PC-3 (cell line): ENCODE data around the gene NTM. TPM values are rescaled to one million over a fixed set of nuclear protein-coding genes. Genes with fewer than 3 reads are reported as not detected.
"Not testable (repeated sequence)": the region's sequence is repeated elsewhere in the genome, so short reads cannot be mapped to it uniquely, and the experiment has no call there.

Experiments
- ATAC-seq: fragments of 200-7000 bp; cut with Tn5 transposase; 2 replicates; pipeline ENCODE4 v1.9.1; 2020; ENCODE audit warnings: mild to moderate bottlenecking, moderate library complexity
- BruUV-seq: library from RNA; stranded (reverse); fragments of 400-500 nt; replicated peaks from 2 replicates; lab custom pipeline; 2021; lab: Mats Ljungman, UMichigan
- CTCF ChIA-PET: fragments of 300-600 bp; sonication (Branson Sonifier 250); formaldehyde crosslinking; loops from one replicate; lab custom pipeline; 2022; ENCODE audit warnings: antibody characterized with exemption; lab: Charles Lee
- POLR2A ChIA-PET: fragments of 300-600 bp; sonication (Branson Sonifier 250); formaldehyde crosslinking; loops from one replicate; lab custom pipeline; 2022; ENCODE audit warnings: antibody characterized with exemption; ENCODE audit not compliant: unreplicated experiment; lab: Charles Lee
- DNase-seq: peaks from one replicate; pipeline ENCODE4 v3.0.0-alpha.2; 2015
- H2AFZ ChIP-seq: fragments of 300-600 bp; sonication (generic); 2 replicates; pipeline ENCODE4 v1.6.0; 2016; ENCODE audit warnings: antibody characterized with exemption, low read length
- H3F3A ChIP-seq: fragments of 300-600 bp; sonication (generic); one replicate; pipeline ENCODE4 v1.6.0; 2017; ENCODE audit warnings: antibody characterized with exemption, low read length, control low read depth, mild to moderate bottlenecking; ENCODE audit not compliant: unreplicated experiment
- H3K27ac ChIP-seq: fragments of 300-600 bp; sonication (generic); 2 replicates; pipeline ENCODE4 v1.5.1; 2016; ENCODE audit warnings: mild to moderate bottlenecking, low read length
- H3K27me3 ChIP-seq: fragments of 300-600 bp; sonication (generic); 2 replicates; pipeline ENCODE4 v1.6.1; 2016; ENCODE audit warnings: low read length, mixed read lengths
- H3K36me3 ChIP-seq: fragments of 300-600 bp; sonication (generic); 2 replicates; pipeline ENCODE4 v1.6.1; 2016; ENCODE audit warnings: low read depth, mixed run types, low read length, mixed read lengths
- H3K4me1 ChIP-seq: fragments of 300-600 bp; sonication (generic); 2 replicates; pipeline ENCODE4 v1.5.1; 2016; ENCODE audit warnings: low read length; ENCODE audit not compliant: insufficient read depth
- H3K4me2 ChIP-seq: fragments of 300-600 bp; sonication (generic); 2 replicates; pipeline ENCODE4 v1.6.0; 2016; ENCODE audit warnings: low read length
- H3K4me3 ChIP-seq: fragments of 300-600 bp; sonication (generic); 2 replicates; pipeline ENCODE4 v1.5.1; 2016; ENCODE audit warnings: mild to moderate bottlenecking, low read length, mixed read lengths
- H3K79me2 ChIP-seq: fragments of 300-600 bp; sonication (generic); 2 replicates; pipeline ENCODE4 v1.6.1; 2017; ENCODE audit warnings: low read length, mixed read lengths
- H3K9ac ChIP-seq: fragments of 300-600 bp; sonication (generic); 2 replicates; pipeline ENCODE4 v1.6.0; 2016; ENCODE audit warnings: mild to moderate bottlenecking, low read length
- H3K9me2 ChIP-seq: fragments of 300-600 bp; sonication (generic); replicated peaks from 2 replicates; pipeline ENCODE4 v1.6.1; 2016; ENCODE audit warnings: mixed run types, low read length, mixed read lengths
- H3K9me3 ChIP-seq: fragments of 300-600 bp; sonication (generic); 2 replicates; pipeline ENCODE4 v1.6.1; 2016; ENCODE audit warnings: low read length, mixed read lengths
- H4K20me1 ChIP-seq: fragments of 300-600 bp; sonication (generic); 2 replicates; pipeline ENCODE4 v1.6.1; 2016; ENCODE audit warnings: low read length, mixed read lengths
- CTCF ChIP-seq: fragments of 300-600 bp; sonication (generic); conservative IDR thresholded peaks from 2 replicates; pipeline ENCODE4 v1.5.1; 2017; ENCODE audit warnings: antibody characterized with exemption, low read depth, mild to moderate bottlenecking, low read length
- EZH2 ChIP-seq: fragments of 300-600 bp; sonication (generic); IDR thresholded peaks from one replicate; pipeline ENCODE4 v1.6.1; 2017; ENCODE audit warnings: antibody characterized with exemption, mild to moderate bottlenecking, low read length; ENCODE audit not compliant: unreplicated experiment
- EZH2phosphoT487 ChIP-seq: fragments of 300-600 bp; sonication (generic); IDR thresholded peaks from 2 replicates; pipeline ENCODE4 v1.6.1; 2018; ENCODE audit warnings: mild to moderate bottlenecking, antibody characterized with exemption, low read length, borderline replicate concordance
- intact Hi-C: fragments of 100-400 bp; cut with micrococcal nuclease; formaldehyde crosslinking; loops from 2 replicates; pipeline ENCODE4 v1.9.0; 2023
- total RNA-seq: library from RNA; depleted of rRNA; stranded (reverse); fragments of >200 nt; gene quantifications from 2 replicates; pipeline ENCODE4 v1.2.3, GENCODE V29; 2014

The NTM gene
- total RNA-seq, 1 experiment from 2014 or later: not detected

- BruUV-seq, DNase-seq, H3K4me3 ChIP-seq, H3F3A ChIP-seq, H3K36me3 ChIP-seq, H3K9ac ChIP-seq, H4K20me1 ChIP-seq, ATAC-seq, POLR2A ChIA-PET, H3K9me2 ChIP-seq, CTCF ChIA-PET, H3K4me2 ChIP-seq, H2AFZ ChIP-seq, H3K79me2 ChIP-seq, H3K27me3 ChIP-seq: not testable (repeated sequence)
- peaks cover 22% of the 10 kb centered on the region for H3K4me1 ChIP-seq
- H3K9me3 ChIP-seq: peaks cover 15% of the 10 kb centered on the region; the same call in 1 of the 2 replicates
- peak overlapping the region; percentile 83; the same call in 1 of the 2 replicates for H3K27ac ChIP-seq
- intact Hi-C loops: loop anchor here (5.0 kb wide), 1 partner anchor 41 kb away; no protein-coding TSS in a partner anchor
Observed at GRCh38 chr11:132070907-132071306, 700.5 kb downstream of the NTM start.

GRCh38 chr11:132072044-132072857, 701.8 kb downstream of the NTM start:
- no peaks in the 10 kb centered on the region for H4K20me1 ChIP-seq
- BruUV-seq: no TSS peak
- intact Hi-C loops: loop anchor here (5.0 kb wide), 1 partner anchor 40 kb away; no protein-coding TSS in a partner anchor
- peaks cover 13% of the 10 kb centered on the region for H3K9me3 ChIP-seq
- peak overlapping the region; percentile 3; the same call in 1 of the 2 replicates for H2AFZ ChIP-seq
- H3K4me1 ChIP-seq: peaks cover 22% of the 10 kb centered on the region
- H3K9ac ChIP-seq: peak overlapping the region; percentile 51
- DNase-seq: peak; percentile 87
- ATAC-seq: peak; percentile 87
- H3K36me3 ChIP-seq: no peaks in the 10 kb centered on the region
- no peak for TF ChIP-seq EZH2
- no peak for TF ChIP-seq EZH2phosphoT487
- TF ChIP-seq CTCF: no peak
- no peaks in the 10 kb centered on the region for H3F3A ChIP-seq
- H3K4me3 ChIP-seq: no peak overlapping the region
- ChIA-PET POLR2A (no interaction called here), CTCF (no interaction called here)
- no peaks in the 10 kb centered on the region for H3K79me2 ChIP-seq
- peak overlapping the region; percentile 5 for H3K4me2 ChIP-seq
- no peaks in the 10 kb centered on the region for H3K9me2 ChIP-seq
- peak overlapping the region; percentile 83 for H3K27ac ChIP-seq
- H3K27me3 ChIP-seq: no peaks in the 10 kb centered on the region

GRCh38 chr11:132072858-132073211, 702.4 kb downstream of the NTM start:
- ATAC-seq (no peak), DNase-seq (no peak)
- H3K4me3 ChIP-seq: no peak overlapping the region
- H3K79me2 ChIP-seq: no peaks in the 10 kb centered on the region
- H3K4me1 ChIP-seq: peaks cover 22% of the 10 kb centered on the region
- BruUV-seq: TSS peak; percentile 50
- no peaks in the 10 kb centered on the region for H3K36me3 ChIP-seq
- CTCF ChIA-PET: no interaction called here
- POLR2A ChIA-PET: no interaction called here
- intact Hi-C loops: loop anchor here (5.0 kb wide), 1 partner anchor 39 kb away; no protein-coding TSS in a partner anchor
- peaks cover 10% of the 10 kb centered on the region for H3K9me3 ChIP-seq
- peak overlapping the region; percentile 51 for H3K9ac ChIP-seq
- H3K27me3 ChIP-seq: no peaks in the 10 kb centered on the region
- no peaks in the 10 kb centered on the region for H3K9me2 ChIP-seq
- H2AFZ ChIP-seq: peak overlapping the region; percentile 3; the same call in 1 of the 2 replicates
- no peak for TF ChIP-seq EZH2phosphoT487
- no peak for TF ChIP-seq CTCF
- no peak for TF ChIP-seq EZH2
- no peaks in the 10 kb centered on the region for H4K20me1 ChIP-seq
- H3F3A ChIP-seq: no peaks in the 10 kb centered on the region
- H3K27ac ChIP-seq: peak overlapping the region; percentile 83
- peak overlapping the region; percentile 5 for H3K4me2 ChIP-seq
